Umbilical cord (tissue), 2 donors: ENCODE data around the gene CHEK1. TPM values are rescaled to one million over a fixed set of nuclear protein-coding genes. Genes with fewer than 3 reads are reported as not detected.
"Not testable (repeated sequence)": the region's sequence is repeated elsewhere in the genome, so short reads cannot be mapped to it uniquely, and the experiment has no call there.

Source experiments
- DNase-seq: peaks from one replicate; pipeline ENCODE4 v3.0.0-alpha.2; 2015; ENCODE audit warnings: low spot score
- total RNA-seq: library from RNA; depleted of rRNA; stranded (reverse); fragments of >200 nt; gene quantifications from one replicate; pipeline ENCODE4 v1.2.3, GENCODE V29; 2014; ENCODE audit warnings: low replicate concordance; ENCODE audit not compliant: insufficient read depth

The CHEK1 gene
- total RNA-seq, result 80.2 TPM

DNA sequence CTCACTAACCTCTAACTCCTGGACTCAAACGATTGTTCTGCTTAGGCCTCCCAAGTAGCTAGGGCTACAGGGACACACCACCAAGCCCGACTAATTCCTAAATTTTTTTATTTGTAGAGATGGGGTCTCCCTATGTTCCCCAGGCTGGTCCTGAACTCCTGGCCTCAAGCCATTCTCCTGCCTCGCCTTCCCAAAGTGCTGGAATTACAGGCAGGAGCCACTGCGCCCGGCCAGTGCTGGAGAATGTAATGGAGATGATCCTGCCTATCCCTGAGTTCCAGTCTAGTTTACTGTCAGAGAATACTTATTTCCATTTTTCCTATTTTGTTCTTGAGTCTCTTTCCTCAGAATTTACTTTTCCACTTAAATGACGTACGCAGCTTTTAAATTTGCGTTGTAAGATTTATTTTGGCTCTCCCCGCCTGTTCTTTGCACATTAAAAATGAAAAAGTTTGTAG lies at the start of gene CHEK1:
CHEK1 (plus strand) TSS at position 408 of the 458 bp plus-strand sequence. CDS start 1,606 bp downstream, outside the sequence.
- DNase-seq, result no peak

- not testable (repeated sequence) for DNase-seq
These were observed 47.8 kb upstream of the CHEK1 start for GRCh38 chr11:125577181-125577580.

- no peak for DNase-seq
These were observed 46.2 kb upstream of the CHEK1 start for GRCh38 chr11:125578783-125579182.

GRCh38 chr11:125579811-125580210 lies 45.2 kb upstream of the CHEK1 start:
- no peak for DNase-seq

- DNase-seq, result no peak
These were observed 41.5 kb upstream of the CHEK1 start for GRCh38 chr11:125583496-125583895.

DNA sequence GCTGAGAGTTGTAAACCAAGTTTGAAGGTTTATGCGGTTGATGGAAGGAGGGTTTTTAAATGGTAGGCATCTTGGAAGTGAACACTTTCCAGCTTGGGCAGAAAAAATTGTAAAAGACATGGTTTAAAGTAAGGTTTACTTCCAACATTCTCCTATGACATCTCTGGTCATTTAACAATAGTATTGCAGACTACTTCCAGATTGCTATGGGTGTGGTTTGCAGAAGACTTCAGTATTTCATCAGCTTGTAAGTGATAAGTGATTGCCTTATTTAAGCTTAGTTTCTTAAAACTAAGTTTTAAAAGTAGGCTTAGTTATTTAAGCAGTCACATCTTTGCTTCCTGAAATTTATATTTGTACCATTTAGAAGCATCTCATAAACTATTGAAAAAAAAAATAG lies 39.5 kb upstream of the CHEK1 start:
- no peak for DNase-seq

DNA sequence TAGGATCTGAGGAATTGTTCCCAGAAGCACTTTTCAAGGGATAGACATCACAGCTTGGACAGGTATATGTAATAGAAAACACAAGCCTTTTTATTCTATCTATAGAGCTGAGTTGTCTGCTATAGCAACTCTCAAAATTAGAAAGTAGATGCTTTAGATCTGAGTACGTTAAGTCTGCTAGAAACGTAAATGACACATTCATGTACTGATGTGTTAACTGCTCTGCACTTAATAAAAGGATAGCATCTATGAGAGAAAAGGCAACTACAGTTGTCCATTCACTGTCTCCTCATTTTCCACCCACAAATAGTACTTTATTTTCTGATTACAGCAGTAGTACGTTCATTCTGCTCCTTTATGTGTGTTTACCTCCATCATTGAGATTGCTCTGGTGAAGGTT lies 38.3 kb upstream of the CHEK1 start:
- DNase-seq, result no peak

DNA sequence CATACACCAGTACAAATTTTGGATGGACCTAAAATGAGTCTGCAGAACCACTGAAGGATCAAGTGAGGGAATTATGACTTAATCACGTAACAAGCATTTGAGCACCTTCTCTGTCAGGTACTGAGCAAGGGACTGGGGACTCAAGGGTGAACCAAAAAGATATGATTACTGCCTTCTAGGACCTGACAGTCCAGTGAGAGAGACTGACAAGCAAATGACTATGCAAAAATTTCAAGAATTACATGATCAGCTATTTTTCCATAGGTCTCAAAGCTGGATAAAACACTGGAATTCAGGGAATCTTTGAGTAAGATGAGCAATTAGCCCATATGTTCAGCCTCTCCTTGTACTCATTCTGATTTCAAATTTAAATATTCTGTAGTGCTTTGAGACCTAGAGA lies 37.5 kb upstream of the CHEK1 start:
- DNase-seq, result no peak

DNA sequence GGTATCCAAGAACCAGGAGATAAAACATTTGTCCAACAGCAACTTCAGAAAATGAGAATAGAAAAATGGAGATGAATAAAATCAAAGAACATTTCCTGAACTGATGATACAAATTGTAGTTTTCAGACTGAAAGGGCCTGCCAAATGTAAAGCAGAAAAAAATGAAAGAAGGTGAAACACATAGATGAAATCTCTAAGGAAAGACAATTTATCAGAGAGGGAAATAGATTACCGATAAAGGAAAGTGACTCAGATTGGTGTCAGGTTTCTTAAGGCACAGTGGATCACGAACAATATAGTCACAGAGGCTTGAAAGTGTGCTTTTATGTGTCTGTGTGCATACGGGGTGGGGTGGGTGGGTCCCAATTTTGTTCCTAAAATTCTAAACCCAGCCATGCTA lies 36.5 kb upstream of the CHEK1 start:
- DNase-seq, result no peak

DNA sequence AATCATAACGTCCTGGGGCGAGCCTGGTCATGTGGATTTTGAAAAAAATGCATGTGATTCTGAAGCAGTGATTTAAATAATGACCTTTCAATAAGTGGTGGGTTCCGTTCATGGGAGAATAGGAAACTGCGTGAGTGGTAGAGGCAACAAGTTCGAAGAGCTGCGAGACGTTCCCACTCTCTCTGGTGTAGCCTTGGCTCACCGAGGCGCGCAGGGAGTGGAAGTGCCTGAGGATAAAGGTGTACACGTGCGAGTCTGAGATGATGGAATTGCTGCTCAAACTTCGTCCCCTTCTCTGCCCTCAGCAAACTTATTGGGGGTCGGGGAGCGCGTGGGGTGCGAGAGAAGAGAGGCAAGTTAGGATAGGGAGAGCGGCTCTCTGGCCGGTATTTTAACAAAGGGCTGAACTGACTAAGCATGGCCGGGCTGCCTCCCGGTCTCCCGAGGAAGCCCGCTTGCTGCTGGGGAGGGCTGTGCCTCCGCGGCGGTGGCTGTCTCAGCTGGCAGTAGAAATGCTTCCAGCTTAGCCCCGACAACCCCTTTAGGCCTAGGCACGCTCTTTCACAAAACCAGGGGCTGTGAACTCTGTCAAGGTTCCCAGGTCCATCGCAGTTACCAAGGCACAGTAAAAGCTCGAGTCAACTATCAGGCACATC lies 33.2 kb upstream of the CHEK1 start:
- peak; percentile 33 for DNase-seq

DNA sequence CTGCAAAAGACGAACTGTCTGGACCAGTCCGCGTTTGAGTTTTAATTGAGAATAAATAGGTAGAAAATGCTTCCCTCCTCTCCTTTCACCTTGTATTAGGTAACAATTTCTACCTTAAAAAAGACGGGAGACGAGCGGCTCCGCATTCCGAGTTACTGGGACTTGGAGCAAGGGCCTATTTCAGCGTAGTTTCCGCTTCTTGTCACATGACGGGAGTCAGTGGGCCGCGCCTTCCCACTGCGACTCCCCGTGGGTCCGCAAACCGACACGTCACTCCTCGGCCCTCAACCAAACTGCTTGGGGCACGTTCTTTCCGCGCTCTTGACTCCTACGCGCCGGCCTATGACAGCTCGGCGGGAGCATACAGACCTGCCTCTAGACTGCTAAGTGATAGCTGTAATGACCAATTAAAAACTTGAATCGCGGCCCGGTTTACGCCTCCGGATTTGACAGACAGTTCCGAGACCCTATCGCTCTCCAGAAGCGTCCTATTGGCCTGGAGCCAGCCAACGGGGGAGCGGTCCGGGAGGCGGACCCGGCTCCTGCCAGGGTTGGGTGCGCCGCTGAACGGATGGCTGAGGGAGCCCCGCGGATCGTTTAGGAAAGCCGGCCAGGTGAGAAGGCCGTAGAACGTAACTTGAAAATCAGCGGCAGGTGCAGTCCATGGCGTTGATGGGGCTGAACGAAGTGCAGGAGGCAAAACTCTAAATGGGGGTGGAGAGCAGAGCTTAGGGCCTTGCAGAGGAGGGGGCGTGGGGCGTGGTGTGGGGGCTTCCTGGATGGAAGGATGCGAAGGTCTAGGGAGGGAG lies 32.5 kb upstream of the CHEK1 start, which contains the start of gene STT3A:
STT3A (plus strand) TSS at position 548 of the 809 bp plus-strand sequence. CDS start 3,064 bp downstream, outside the sequence.
- peak; percentile 100 for DNase-seq

- peak; percentile 41 for DNase-seq
These were observed 31.7 kb upstream of the CHEK1 start for GRCh38 chr11:125593114-125593820.

- no peak for DNase-seq
These were observed 30.0 kb upstream of the CHEK1 start for GRCh38 chr11:125594958-125595357.

DNA sequence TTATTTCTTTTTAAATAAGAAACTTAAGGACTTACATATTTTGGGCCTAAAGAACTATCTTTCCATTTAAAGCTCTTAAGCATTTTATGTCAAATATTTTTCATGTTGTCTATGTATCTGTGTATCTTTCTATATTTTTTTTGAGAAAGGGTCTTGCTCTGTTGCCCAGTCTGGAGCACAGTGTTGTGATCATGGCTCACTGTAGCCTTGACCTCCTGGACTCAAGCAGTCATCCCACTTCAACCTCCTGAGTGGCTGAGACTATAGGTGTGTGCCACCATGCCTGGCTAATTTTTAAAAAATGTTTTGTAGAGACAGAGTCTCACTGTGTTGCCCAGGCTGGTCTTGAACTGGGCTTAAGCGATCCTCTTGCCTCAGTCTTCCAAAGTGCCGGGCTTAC lies 24.3 kb upstream of the CHEK1 start:
- DNase-seq, result no peak

DNA sequence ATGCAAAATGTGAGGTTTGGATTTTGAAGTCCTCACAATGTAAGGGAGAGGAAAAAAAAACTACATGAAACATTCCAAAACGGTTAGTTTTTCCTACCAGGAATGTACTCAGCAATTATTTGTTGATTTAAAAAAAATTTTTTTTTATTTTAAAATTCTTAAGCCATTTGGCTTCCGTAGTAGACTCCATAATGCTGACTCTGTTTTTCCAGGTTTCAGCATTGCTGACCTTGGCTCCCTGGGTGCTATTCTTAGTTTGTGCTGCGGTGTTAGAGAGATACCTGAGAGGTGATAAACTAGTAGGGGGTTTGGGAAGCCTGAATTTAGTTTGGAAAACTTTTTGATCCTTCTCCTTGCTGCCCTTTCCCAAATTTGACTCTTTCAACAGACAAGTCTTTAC lies 21.8 kb upstream of the CHEK1 start:
- DNase-seq, result no peak

GRCh38 chr11:125605417-125605816 lies 19.5 kb upstream of the CHEK1 start:
- no peak for DNase-seq

- DNase-seq, result no peak
These were observed 15.4 kb upstream of the CHEK1 start for GRCh38 chr11:125609545-125609944.

DNA sequence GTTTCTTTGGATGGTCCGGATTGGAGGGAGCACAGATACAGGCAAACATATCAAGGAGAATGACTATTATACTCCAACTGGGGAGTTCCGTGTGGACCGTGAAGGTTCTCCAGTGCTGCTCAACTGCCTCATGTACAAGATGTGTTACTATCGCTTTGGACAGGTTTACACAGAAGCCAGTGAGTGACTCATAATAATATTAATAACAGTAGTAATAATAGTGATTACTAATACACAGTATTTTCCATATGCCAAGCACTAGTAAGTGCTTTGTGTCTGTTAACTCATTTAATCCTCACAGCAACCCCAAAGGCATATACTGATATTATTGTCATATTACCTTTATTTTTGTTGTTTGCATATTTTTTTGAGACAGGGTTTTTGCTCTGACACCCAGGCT lies 6.6 kb upstream of the CHEK1 start:
- no peak for DNase-seq

DNA sequence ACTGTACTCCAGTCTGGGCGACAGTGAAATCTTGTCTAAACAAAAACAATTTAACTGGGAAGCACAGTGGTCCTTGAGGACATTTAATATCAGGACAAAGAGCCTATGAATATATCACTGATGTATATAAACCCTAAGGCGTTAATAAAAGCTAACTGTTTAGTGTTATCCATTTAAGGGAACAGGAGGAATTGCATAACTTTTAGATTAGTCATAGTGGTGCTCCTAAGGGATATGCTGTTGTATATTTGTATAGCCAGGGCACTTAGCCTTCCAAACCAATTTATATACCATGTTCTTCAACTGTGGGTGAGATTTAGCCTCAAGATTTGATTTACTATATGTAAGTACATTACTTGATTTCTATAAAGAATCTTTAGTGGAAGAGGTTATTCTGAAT lies 3.0 kb upstream of the CHEK1 start:
- peak; percentile 13 for DNase-seq

- DNase-seq, result no peak
These were observed 1.9 kb upstream of the CHEK1 start for GRCh38 chr11:125623064-125623463.

DNA sequence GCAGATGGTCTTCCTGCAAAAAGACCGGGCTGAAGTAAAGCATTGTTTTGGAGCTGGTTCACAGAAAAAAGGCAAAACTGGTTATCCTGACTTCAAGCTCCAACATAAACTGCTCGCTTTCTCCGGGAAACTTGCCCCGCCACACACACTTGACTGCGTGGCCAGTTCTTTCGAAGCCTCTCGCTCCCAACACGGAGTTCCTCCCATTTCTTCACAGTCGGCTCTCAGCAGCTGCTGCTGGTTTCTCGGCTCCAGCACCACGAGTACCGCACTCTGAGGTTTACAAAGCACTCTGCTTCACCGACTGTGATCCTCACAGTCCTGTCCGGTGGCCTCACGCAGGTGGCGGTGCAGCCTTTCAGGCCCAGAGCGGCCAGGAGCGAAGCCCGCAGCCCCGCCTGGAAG lies 264 bp downstream of the CHEK1 start:
- no peak for DNase-seq

DNA sequence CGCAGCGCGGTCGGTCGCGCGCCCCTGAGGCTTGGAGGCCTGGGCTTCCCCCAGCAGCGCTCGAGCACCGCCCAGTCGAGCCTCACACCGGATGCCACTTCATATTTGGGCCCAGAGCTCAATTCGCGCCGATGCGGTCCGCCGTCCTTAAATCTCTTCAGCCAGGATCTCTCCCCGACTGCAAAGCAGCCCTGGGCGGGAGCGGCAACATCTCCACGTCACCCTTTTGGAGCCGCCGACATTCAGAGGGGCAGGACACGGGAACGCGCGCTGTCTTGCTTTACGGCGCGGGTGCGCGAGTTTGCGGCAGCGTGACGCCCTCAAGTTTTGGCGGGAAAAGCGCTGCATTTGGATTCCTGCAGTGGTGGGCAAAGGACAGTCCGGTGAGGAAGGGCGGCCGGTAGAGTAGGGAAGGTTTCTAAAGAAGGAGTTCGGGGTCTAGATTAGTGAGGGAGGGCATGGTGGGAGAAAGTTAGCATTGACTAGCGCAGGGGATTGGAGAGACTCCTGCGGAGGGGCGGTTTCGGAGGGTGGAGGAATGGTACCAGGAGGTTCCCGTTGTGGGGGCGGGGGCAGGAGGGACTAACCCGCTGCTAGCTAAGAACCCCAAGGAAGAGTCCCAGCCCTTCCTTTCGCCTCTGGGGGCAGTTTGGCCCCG lies 796 bp downstream of the CHEK1 start:
- peak; percentile 94 for DNase-seq
